Sigmoid colon (tissue), 7 donors: ENCODE measurements around the gene CTSO. TPM values are rescaled to one million over a fixed set of nuclear protein-coding genes. Genes with fewer than 3 reads are reported as not detected.

Experiments used
- DNase-seq: peaks from one replicate; pipeline ENCODE4 v3.0.0-alpha.2; 2019
- H3K27ac ChIP-seq, 4 donors: fragments of 200-600 bp; sonication (generic); one replicate each; pipeline ENCODE4 v1.5.1; 2016 to 2019; ENCODE audit warnings: mild to moderate bottlenecking in 1 of 4
- H3K27me3 ChIP-seq, 3 donors: fragments of 200-600 bp; sonication (generic); one replicate each; pipeline ENCODE4 v1.5.1; 2019; ENCODE audit warnings: mild to moderate bottlenecking in 1 of 3
- H3K36me3 ChIP-seq, 4 donors: fragments of 200-600 bp; sonication (generic); one replicate each; pipeline ENCODE4 v1.5.1; 2016 to 2019
- H3K4me1 ChIP-seq, 4 donors: fragments of 200-600 bp; sonication (generic); one replicate each; pipeline ENCODE4 v1.5.1; 2017 to 2019
- H3K4me3 ChIP-seq, 4 donors: fragments of 200-600 bp; sonication (generic); one replicate each; pipeline ENCODE4 v1.5.1; 2017 to 2019; ENCODE audit warnings: mild to moderate bottlenecking in 2 of 4, moderate library complexity in 1 of 4
- H3K9me3 ChIP-seq, 4 donors: fragments of 200-600 bp in 3 of 4; sonication (generic) in 3 of 4; one replicate each; pipeline versions ENCODE4 v1.5.1 to v1.6.1; 2013 to 2019
- EP300 ChIP-seq, 4 donors: sonication (generic); formaldehyde crosslinking; IDR thresholded peaks; one replicate each; pipeline ENCODE4 v1.6.1; 2017; ENCODE audit warnings: antibody characterized with exemption in 4 of 4
- POLR2A ChIP-seq, 2 donors: fragments of 450-650 bp; IDR thresholded peaks; one replicate each; pipeline ENCODE4 v1.6.1; 2016; ENCODE audit warnings: antibody characterized with exemption in 2 of 2, mild to moderate bottlenecking in 2 of 2, moderate library complexity in 2 of 2
- POLR2AphosphoS5 ChIP-seq, 4 donors: sonication (generic); formaldehyde crosslinking; IDR thresholded peaks; one replicate each; pipeline ENCODE4 v1.6.1; 2017; ENCODE audit warnings: antibody characterized with exemption in 4 of 4
- WGBS, 2 donors: extraction: QIAGEN DNeasy Blood & Tissue Kit; methylation state at CpG; one replicate each; pipeline ENCODE4 v1.1.7; 2013; 5-methylcytosine and 5-hydroxymethylcytosine counted together
- intact Hi-C: fragments of 100-400 bp; cut with DNase I; formaldehyde crosslinking; loops from one replicate; pipeline ENCODE4 v1.15.1; 2023
- polyA plus RNA-seq, 3 donors: library from polyadenylated mRNA; stranded (reverse); fragments of 200-250 nt; gene quantifications; one replicate each; pipeline ENCODE4 v1.2.3, GENCODE V29; 2013
- total RNA-seq, 4 donors: library from RNA; depleted of rRNA; stranded (reverse); fragments of >200 nt; gene quantifications; one replicate each; pipeline ENCODE4 v1.1.0, GENCODE V29; 2016
- TF ChIP-seq, protein P1 (sequence below), 4 experiments: fragments of 450-650 bp in 3 of 4; fragments of 200-600 bp in 1 of 4; IDR thresholded peaks; one replicate each; pipeline ENCODE4 v1.5.1; 2016 to 2019; ENCODE audit warnings: antibody characterized with exemption in 4 of 4, mild to moderate bottlenecking in 3 of 4, moderate library complexity in 2 of 4
- donor health status: healthy with polysubstance abuse.
- donor health status: Bipolar disorder and iron deficiency.
- donor health status: healthy.

Gene CTSO
- total and polyA plus RNA-seq, 7 donors: 2.1 to 41.4 (median 26.0) TPM

DNA sequence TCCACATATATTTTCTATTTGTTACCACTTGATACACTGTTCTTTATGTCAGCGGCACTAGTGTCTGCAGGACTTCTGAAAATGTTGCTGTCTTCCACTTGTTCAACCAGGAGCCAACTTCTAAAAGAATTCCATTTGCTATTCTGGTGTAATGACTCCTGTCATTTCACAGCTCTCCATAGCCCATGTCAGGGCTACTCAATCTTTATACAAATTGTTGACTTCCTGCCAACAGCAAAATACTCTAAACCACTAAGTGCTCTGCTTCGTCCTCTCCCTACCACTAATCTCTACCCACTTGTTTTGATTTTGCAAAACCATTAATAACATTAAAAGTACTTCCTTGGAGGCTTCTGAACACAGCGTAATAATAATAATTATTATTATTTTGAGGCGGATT is 7.2 kb downstream of the CTSO start:
- WGBS, 2 donors: 61 to 71% methylated on average over 4 of the region's 4 CpGs
- no peaks in the 10 kb centered on the region for H3K27me3 ChIP-seq
- intact Hi-C loops: no loop called here

DNA sequence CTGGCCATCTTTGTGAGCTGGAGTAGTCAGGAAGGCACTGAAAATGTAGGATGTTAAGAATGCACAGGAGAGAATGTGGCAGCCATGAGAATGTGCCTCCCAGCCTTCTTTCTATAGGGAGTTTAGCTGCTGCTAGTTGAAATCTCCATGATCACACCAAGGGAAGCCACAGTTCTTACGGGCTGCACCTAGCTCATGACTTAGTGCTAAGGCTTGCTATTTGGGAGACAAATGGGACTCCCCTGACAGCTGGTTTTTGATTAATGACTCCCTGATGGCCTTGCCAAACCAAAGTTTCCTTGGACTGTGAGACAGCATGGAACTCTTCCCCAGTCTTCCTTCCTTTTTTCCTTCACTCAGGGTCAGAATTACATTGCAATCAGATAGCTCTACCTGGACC is 9.2 kb downstream of the CTSO start:
- no peak for DNase-seq
- H3K27ac ChIP-seq: no peak overlapping the region
- H3K36me3 ChIP-seq: peaks cover 0 to 26% (median 2%) of the 10 kb centered on the region in 4 donors
- no peak overlapping the region for H3K4me3 ChIP-seq
- no peaks in the 10 kb centered on the region for H3K9me3 ChIP-seq
- H3K27me3 ChIP-seq: no peaks in the 10 kb centered on the region
- H3K4me1 ChIP-seq: no peaks in the 10 kb centered on the region
- intact Hi-C loops: no loop called here
- TF ChIP-seq, protein P1, sequence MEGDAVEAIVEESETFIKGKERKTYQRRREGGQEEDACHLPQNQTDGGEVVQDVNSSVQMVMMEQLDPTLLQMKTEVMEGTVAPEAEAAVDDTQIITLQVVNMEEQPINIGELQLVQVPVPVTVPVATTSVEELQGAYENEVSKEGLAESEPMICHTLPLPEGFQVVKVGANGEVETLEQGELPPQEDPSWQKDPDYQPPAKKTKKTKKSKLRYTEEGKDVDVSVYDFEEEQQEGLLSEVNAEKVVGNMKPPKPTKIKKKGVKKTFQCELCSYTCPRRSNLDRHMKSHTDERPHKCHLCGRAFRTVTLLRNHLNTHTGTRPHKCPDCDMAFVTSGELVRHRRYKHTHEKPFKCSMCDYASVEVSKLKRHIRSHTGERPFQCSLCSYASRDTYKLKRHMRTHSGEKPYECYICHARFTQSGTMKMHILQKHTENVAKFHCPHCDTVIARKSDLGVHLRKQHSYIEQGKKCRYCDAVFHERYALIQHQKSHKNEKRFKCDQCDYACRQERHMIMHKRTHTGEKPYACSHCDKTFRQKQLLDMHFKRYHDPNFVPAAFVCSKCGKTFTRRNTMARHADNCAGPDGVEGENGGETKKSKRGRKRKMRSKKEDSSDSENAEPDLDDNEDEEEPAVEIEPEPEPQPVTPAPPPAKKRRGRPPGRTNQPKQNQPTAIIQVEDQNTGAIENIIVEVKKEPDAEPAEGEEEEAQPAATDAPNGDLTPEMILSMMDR (IDR thresholded peaks at IDR 0.05): no peak
- TF ChIP-seq EP300 (IDR thresholded peaks at IDR 0.05) (no peak), POLR2A (IDR thresholded peaks at IDR 0.05) (no peak), POLR2AphosphoS5 (IDR thresholded peaks at IDR 0.05) (no peak)
- WGBS, 2 donors: 93 to 95% methylated on average over 1 of the region's 1 CpG

More for the DNA sequence above, 7.2 kb downstream of the CTSO start:
- TF ChIP-seq, protein P1 (IDR thresholded peaks at IDR 0.05): no peak
- no peak for TF ChIP-seq POLR2AphosphoS5 (IDR thresholded peaks at IDR 0.05)
- Histone ChIP-seq H3K4me1 (no peaks in the 10 kb centered on the region), H3K9me3 (no peaks in the 10 kb centered on the region), H3K27ac (no peak overlapping the region), H3K36me3 (peaks cover 0 to 7% (median 0%) of the 10 kb centered on the region in 4 donors), H3K4me3 (no peak overlapping the region)
- no peak for DNase-seq

DNA sequence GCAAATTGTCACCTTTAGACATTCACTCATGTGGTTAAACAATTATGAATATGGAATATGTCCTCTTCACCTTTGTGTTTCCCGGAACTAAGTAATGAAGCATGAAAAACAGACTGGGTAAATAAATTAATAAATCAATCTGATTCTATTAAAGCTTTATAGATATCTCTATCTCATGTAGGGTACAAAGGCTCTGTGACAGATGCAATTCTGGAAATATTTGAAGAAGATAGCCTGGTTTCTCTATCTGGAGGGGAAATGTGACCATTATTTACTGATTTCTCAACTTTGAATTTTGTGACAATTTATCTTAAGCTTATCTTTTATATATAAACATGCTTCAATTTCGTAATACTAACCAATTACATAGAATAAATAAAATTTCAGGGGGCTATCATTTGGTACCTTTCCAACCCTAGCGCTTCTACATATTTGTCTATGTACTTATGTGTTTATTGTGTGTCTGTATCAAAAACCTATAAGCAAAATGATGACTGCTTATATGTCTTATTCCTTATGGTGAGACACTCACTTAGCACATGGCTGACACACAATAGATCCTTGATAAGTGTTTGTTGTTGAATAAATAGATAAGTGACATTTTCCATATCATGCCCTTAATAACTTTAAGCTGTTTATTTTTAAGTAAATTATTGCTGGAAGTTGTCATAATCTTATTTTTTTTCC is 9.9 kb downstream of the CTSO start:
- intact Hi-C loops: no loop called here
- no peaks in the 10 kb centered on the region for H3K9me3 ChIP-seq
- H3K27ac ChIP-seq: no peak overlapping the region
- TF ChIP-seq POLR2AphosphoS5 (IDR thresholded peaks at IDR 0.05): no peak
- TF ChIP-seq EP300 (IDR thresholded peaks at IDR 0.05): no peak
- TF ChIP-seq, protein P1 (IDR thresholded peaks at IDR 0.05): no peak
- TF ChIP-seq POLR2A (IDR thresholded peaks at IDR 0.05): no peak
- no peak overlapping the region for H3K4me3 ChIP-seq
- no peaks in the 10 kb centered on the region for H3K27me3 ChIP-seq
- no peaks in the 10 kb centered on the region for H3K4me1 ChIP-seq
- WGBS, 2 donors: 83 to 86% methylated on average over 3 of the region's 3 CpGs
- peaks cover 0 to 33% (median 2%) of the 10 kb centered on the region in 4 donors for H3K36me3 ChIP-seq
- no peak for DNase-seq

DNA sequence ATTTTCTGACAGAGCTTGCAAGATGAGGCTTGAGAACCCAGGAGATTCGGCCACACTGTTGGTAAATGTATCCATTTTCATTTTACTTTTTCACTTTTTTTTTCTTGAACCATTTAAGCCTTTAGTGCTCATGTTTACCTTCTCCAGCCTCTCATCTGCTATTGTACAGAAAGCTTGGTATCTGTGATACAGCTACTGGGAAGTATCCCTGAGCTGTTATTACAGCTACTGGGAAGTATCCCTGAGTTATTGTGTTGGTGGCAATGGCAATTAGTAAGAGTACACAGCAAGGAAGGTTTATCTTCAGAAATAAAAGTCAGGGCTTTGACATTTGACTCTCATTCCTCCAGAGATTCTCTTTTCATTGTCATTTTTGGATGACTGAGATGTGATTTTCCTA is 11.8 kb downstream of the CTSO start:
- peaks cover 0 to 53% (median 2%) of the 10 kb centered on the region in 4 donors for H3K36me3 ChIP-seq
- DNase-seq: no peak
- H3K4me1 ChIP-seq: no peaks in the 10 kb centered on the region
- no peaks in the 10 kb centered on the region for H3K27me3 ChIP-seq
- intact Hi-C loops: no loop called here
- no peak overlapping the region for H3K27ac ChIP-seq
- no peak overlapping the region for H3K4me3 ChIP-seq
- TF ChIP-seq POLR2A (IDR thresholded peaks at IDR 0.05) (no peak), POLR2AphosphoS5 (IDR thresholded peaks at IDR 0.05) (no peak), EP300 (IDR thresholded peaks at IDR 0.05) (no peak)
- TF ChIP-seq, protein P1 (IDR thresholded peaks at IDR 0.05): no peak
- H3K9me3 ChIP-seq: no peaks in the 10 kb centered on the region
- 95 to 98% methylated on average over 1 of the region's 1 CpG for WGBS, 2 donors
